SK-N-SH (cell line): ENCODE data around the gene CEP112. TPM values are rescaled to one million over a fixed set of nuclear protein-coding genes. Genes with fewer than 3 reads are reported as not detected.

Source experiments
- CTCF ChIA-PET: fragments of 300-600, 350-600 bp; formaldehyde crosslinking; extraction: SDS; loops from one replicate; lab custom pipeline; 2021; lab: Yijun Ruan, JAX
- POLR2A ChIA-PET: fragments of 350-600 bp; sonication (Branson Sonifier 250); formaldehyde crosslinking; extraction: SDS; loops from one replicate; lab custom pipeline; 2020; ENCODE audit warnings: antibody characterized with exemption, inconsistent platforms; lab: Yijun Ruan, JAX
- DNase-seq: peaks from one replicate; pipeline ENCODE4 v3.0.0; 2012
- H2AFZ ChIP-seq: fragments of 200-600 bp; sonication (generic); 2 replicates; pipeline ENCODE4 v1.8.1; 2016; ENCODE audit warnings: antibody characterized with exemption, mild to moderate bottlenecking, low read depth
- H3F3A ChIP-seq: fragments of 200-600 bp; sonication (generic); replicated peaks from 2 replicates; pipeline ENCODE3; 2016; ENCODE audit warnings: antibody characterized with exemption, mild to moderate bottlenecking; ENCODE audit not compliant: insufficient read depth
- H3K27ac ChIP-seq, 2 experiments: fragments of 200-500 bp in 1 of 2; fragments of 200-600 bp in 1 of 2; sonication (Bioruptor generic) in 1 of 2; sonication (generic), shearing (Covaris generic) in 1 of 2; 2 replicates each; pipeline versions ENCODE4 v1.5.1 to v1.6.1; 2014 to 2016; ENCODE audit warnings: low read depth in 2 of 2, inconsistent platforms in 1 of 2, low read length in 1 of 2, mild to moderate bottlenecking in 1 of 2, mixed read lengths in 1 of 2
- H3K27me3 ChIP-seq: fragments of 200-600 bp; sonication (generic), shearing (Covaris generic); 2 replicates; pipeline ENCODE4 v1.6.1; 2016; ENCODE audit warnings: mixed run types; ENCODE audit not compliant: insufficient read depth
- H3K36me3 ChIP-seq, 2 experiments: fragments of 200-500 bp in 1 of 2; fragments of 200-600 bp in 1 of 2; sonication (Bioruptor generic) in 1 of 2; sonication (generic) in 1 of 2; replicated peaks in 1 of 2; 2 replicates each; pipeline versions ENCODE3 to v1.5.1; 2014 to 2016; ENCODE audit warnings: low read length in 1 of 2, mild to moderate bottlenecking in 1 of 2; ENCODE audit not compliant: insufficient read depth in 2 of 2, control insufficient read depth in 1 of 2
- H3K4me1 ChIP-seq, 2 experiments: fragments of 200-500 bp in 1 of 2; fragments of 200-600 bp in 1 of 2; sonication (Bioruptor generic) in 1 of 2; sonication (generic), shearing (Covaris generic) in 1 of 2; 2 replicates each; pipeline versions ENCODE4 v1.5.1 to v1.6.1; 2014 to 2016; ENCODE audit warnings: low read depth in 1 of 2, low read length in 1 of 2, mixed run types in 1 of 2; ENCODE audit not compliant: insufficient read depth in 2 of 2, control insufficient read depth in 1 of 2
- H3K4me2 ChIP-seq: fragments of 200-600 bp; sonication (generic), shearing (Covaris generic); 2 replicates; pipeline ENCODE4 v1.6.1; 2017; ENCODE audit warnings: mixed run types
- H3K4me3 ChIP-seq, 2 experiments: fragments of 200-500 bp in 1 of 2; fragments of 200-600 bp in 1 of 2; sonication (Bioruptor generic) in 1 of 2; sonication (generic), shearing (Covaris generic) in 1 of 2; 2 replicates each; pipeline versions ENCODE4 v1.5.1 to v1.8.1; 2014 to 2016; ENCODE audit warnings: low read depth in 2 of 2, inconsistent platforms in 1 of 2, low read length in 1 of 2, mild to moderate bottlenecking in 1 of 2, mixed read lengths in 1 of 2, moderate library complexity in 1 of 2
- H3K79me2 ChIP-seq: fragments of 200-600 bp; sonication (generic); 2 replicates; pipeline ENCODE4 v1.8.1; 2017; ENCODE audit warnings: mild to moderate bottlenecking; ENCODE audit not compliant: insufficient read depth
- H3K9ac ChIP-seq: fragments of 200-600 bp; sonication (generic); 2 replicates; pipeline ENCODE4 v1.6.1; 2017; ENCODE audit warnings: mixed run types
- H3K9me2 ChIP-seq: fragments of 200-600 bp; sonication (generic); 2 replicates; pipeline ENCODE4 v1.6.1; 2017; ENCODE audit warnings: mixed run types
- H3K9me3 ChIP-seq: fragments of 200-600 bp; sonication (generic); 2 replicates; pipeline ENCODE4 v1.6.1; 2017; ENCODE audit warnings: mixed run types, mild to moderate bottlenecking, moderate library complexity
- H4K20me1 ChIP-seq: fragments of 200-600 bp; sonication (generic); 2 replicates; pipeline ENCODE4 v1.6.1; 2017; ENCODE audit warnings: mild to moderate bottlenecking, mixed run types; ENCODE audit not compliant: insufficient read depth
- EP300 ChIP-seq, 2 experiments: IDR thresholded peaks; 2 replicates each; pipeline versions ENCODE4 v1.4.0 to v1.6.1; 2012; ENCODE audit warnings: borderline replicate concordance in 1 of 2, low read depth in 1 of 2, low read length in 1 of 2
- EZH2phosphoT487 ChIP-seq: fragments of 200-600 bp; sonication (generic); IDR thresholded peaks from 2 replicates; pipeline ENCODE4 v1.6.1; 2017; ENCODE audit warnings: low read depth, mixed run types, mild to moderate bottlenecking, antibody characterized with exemption, moderate library complexity, borderline replicate concordance
- FOSL2 ChIP-seq: IDR thresholded peaks from 2 replicates; pipeline ENCODE4 v1.4.0; 2012; ENCODE audit warnings: low read depth, mild to moderate bottlenecking, moderate library complexity, borderline replicate concordance
- FOXM1 ChIP-seq: IDR thresholded peaks from 2 replicates; pipeline ENCODE4 v1.4.0; 2012; ENCODE audit warnings: low read depth, mild to moderate bottlenecking
- GABPA ChIP-seq: IDR thresholded peaks from 2 replicates; pipeline ENCODE4 v1.4.0; 2012; ENCODE audit warnings: low read depth, mild to moderate bottlenecking
- JUND ChIP-seq: IDR thresholded peaks from 2 replicates; pipeline ENCODE4 v1.4.0; 2012
- MEF2A ChIP-seq: IDR thresholded peaks from 2 replicates; pipeline ENCODE4 v1.4.0; 2012; ENCODE audit warnings: low read depth, borderline replicate concordance
- NFIC ChIP-seq: IDR thresholded peaks from 2 replicates; pipeline ENCODE4 v1.4.0; 2012; ENCODE audit warnings: borderline replicate concordance
- POLR2AphosphoS5 ChIP-seq: IDR thresholded peaks from 2 replicates; pipeline ENCODE4 v1.6.1; 2012; ENCODE audit warnings: low read depth, low read length
- RCOR1 ChIP-seq: fragments of 150-350 bp; IDR thresholded peaks from 2 replicates; pipeline ENCODE4 v1.6.1; 2017; ENCODE audit warnings: antibody characterized with exemption, low read length
- TCF12 ChIP-seq: IDR thresholded peaks from 2 replicates; pipeline ENCODE4 v1.4.0; 2012
- TEAD4 ChIP-seq: IDR thresholded peaks from 2 replicates; pipeline ENCODE4 v1.4.0; 2012; ENCODE audit warnings: mild to moderate bottlenecking, borderline replicate concordance; ENCODE audit not compliant: insufficient read depth
- WGBS: methylation state at CpG from one replicate; pipeline ENCODE4 v1.1.6; 2017; ENCODE audit warnings: low lambda C conversion rate; 5-methylcytosine and 5-hydroxymethylcytosine counted together
- polyA plus RNA-seq, 3 experiments: library from polyadenylated mRNA; depleted of rRNA; stranded (reverse); fragments of >200 nt; gene quantifications; 2 replicates each; pipeline ENCODE4 v1.2.3, GENCODE V29; 2012
- TF ChIP-seq, protein P1 (sequence below): IDR thresholded peaks from 2 replicates; pipeline ENCODE4 v1.4.0; 2012; ENCODE audit warnings: low read depth, borderline replicate concordance
- TF ChIP-seq, protein P2 (sequence below): fragments of 200-600 bp; sonication (generic); IDR thresholded peaks from 2 replicates; pipeline ENCODE4 v1.6.1; 2017; ENCODE audit warnings: antibody characterized with exemption, mild to moderate bottlenecking, moderate library complexity
- TF ChIP-seq, protein P3 (sequence below): IDR thresholded peaks from 2 replicates; pipeline ENCODE4 v1.4.0; 2012; ENCODE audit warnings: low read depth

The CEP112 gene
- polyA plus RNA-seq, 1 of the 3 experiments (the other 2 are of a cell fraction), result 7.9 TPM

DNA sequence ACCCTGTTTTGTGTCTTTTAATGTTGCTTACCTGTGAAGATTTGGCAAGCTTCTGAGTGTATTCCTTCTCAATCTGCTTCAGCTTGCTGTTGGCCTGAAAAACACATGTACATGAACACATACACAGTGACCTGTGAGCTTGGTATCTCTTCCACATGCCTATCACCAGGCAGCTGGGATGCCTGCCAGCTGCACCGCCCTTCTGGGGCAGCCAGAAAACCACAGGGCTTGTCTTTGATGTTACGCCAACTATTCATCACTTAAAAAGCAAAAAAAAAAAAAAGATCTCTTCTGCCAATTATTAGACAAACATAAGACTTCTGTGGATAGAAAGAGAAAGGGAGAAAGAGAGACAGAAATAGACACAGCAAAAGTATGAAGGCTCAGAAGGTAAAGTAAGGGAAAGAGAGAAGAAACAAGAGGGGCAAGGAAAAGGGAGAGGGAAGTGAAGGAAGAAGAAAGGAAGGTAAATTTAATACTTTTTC is 441.3 kb downstream of the CEP112 start (continued):
- TF ChIP-seq TEAD4 (peak; percentile 96), POLR2AphosphoS5 (peak; percentile 79; the same call in 1 of the 2 replicates), EZH2phosphoT487 (no peak), FOXM1 (peak; percentile 71; the same call in 1 of the 2 replicates), GABPA (no peak; the same call in 1 of the 2 replicates), NFIC (peak; percentile 100), JUND (peak; percentile 93), RCOR1 (peak; percentile 72), FOSL2 (peak; percentile 80), TCF12 (peak; percentile 98), EP300 (IDR thresholded peaks at IDR 0.05; ENCODE audit: borderline replicate concordance in 1 of 2, low read depth in 1 of 2, low read length in 1 of 2) (peak; percentile 49 to 95), MEF2A (peak; percentile 83)
- TF ChIP-seq, protein P1, sequence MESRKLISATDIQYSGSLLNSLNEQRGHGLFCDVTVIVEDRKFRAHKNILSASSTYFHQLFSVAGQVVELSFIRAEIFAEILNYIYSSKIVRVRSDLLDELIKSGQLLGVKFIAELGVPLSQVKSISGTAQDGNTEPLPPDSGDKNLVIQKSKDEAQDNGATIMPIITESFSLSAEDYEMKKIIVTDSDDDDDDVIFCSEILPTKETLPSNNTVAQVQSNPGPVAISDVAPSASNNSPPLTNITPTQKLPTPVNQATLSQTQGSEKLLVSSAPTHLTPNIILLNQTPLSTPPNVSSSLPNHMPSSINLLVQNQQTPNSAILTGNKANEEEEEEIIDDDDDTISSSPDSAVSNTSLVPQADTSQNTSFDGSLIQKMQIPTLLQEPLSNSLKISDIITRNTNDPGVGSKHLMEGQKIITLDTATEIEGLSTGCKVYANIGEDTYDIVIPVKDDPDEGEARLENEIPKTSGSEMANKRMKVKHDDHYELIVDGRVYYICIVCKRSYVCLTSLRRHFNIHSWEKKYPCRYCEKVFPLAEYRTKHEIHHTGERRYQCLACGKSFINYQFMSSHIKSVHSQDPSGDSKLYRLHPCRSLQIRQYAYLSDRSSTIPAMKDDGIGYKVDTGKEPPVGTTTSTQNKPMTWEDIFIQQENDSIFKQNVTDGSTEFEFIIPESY, result peak; percentile 82
- TF ChIP-seq, protein P2, sequence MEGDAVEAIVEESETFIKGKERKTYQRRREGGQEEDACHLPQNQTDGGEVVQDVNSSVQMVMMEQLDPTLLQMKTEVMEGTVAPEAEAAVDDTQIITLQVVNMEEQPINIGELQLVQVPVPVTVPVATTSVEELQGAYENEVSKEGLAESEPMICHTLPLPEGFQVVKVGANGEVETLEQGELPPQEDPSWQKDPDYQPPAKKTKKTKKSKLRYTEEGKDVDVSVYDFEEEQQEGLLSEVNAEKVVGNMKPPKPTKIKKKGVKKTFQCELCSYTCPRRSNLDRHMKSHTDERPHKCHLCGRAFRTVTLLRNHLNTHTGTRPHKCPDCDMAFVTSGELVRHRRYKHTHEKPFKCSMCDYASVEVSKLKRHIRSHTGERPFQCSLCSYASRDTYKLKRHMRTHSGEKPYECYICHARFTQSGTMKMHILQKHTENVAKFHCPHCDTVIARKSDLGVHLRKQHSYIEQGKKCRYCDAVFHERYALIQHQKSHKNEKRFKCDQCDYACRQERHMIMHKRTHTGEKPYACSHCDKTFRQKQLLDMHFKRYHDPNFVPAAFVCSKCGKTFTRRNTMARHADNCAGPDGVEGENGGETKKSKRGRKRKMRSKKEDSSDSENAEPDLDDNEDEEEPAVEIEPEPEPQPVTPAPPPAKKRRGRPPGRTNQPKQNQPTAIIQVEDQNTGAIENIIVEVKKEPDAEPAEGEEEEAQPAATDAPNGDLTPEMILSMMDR, result no peak

DNA sequence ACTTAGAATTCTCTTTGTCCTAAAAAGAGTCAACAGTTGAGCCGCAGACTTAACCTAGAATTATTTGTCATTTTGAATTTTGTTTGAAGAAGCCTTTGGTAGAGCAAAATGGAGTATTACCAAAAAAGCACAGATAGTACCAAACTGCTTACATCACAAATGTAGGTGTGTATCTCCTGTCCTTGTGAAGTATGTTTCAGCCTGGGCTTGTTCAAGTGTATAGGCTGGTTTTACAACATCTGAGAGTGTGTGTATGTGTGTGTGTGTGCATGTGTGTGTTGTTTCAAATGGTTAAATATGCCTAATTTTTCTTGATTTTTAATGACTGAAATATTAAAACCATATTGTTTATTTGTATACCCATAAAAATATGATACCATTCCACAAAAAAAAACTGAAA is 441.8 kb downstream of the CEP112 start:
- TF ChIP-seq, protein P3, sequence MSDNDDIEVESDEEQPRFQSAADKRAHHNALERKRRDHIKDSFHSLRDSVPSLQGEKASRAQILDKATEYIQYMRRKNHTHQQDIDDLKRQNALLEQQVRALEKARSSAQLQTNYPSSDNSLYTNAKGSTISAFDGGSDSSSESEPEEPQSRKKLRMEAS, result no peak
- TF ChIP-seq, protein P2, result no peak
- TF ChIP-seq FOSL2 (no peak), EP300 (IDR thresholded peaks at IDR 0.05; ENCODE audit: borderline replicate concordance in 1 of 2, low read depth in 1 of 2, low read length in 1 of 2) (no peak), TCF12 (no peak)
- TF ChIP-seq, all 33 proteins: peak for 0
- H2AFZ ChIP-seq, result no peak overlapping the region

More for the DNA sequence above, 441.8 kb downstream of the CEP112 start:
- Histone ChIP-seq H4K20me1 (no peaks in the 10 kb centered on the region), H3K4me2 (peak overlapping the region; percentile 22; the same call in 1 of the 2 replicates), H3K36me3 (no peaks in the 10 kb centered on the region), H3K79me2 (no peaks in the 10 kb centered on the region), H3K27me3 (no peaks in the 10 kb centered on the region), H3F3A (peaks cover 5% of the 10 kb centered on the region), H3K27ac (peak overlapping the region; percentile 29 to 38; a peak in 3 of 4 replicates), H3K9me2 (no peaks in the 10 kb centered on the region), H3K9ac (no peak overlapping the region), H3K4me1 (peaks cover 12% of the 10 kb centered on the region in 2 experiments; a peak in 3 of 4 replicates), H3K9me3 (no peaks in the 10 kb centered on the region), H3K4me3 (no peak overlapping the region)
- POLR2A ChIA-PET, result no interaction called here
- CTCF ChIA-PET, result no interaction called here
- DNase-seq, result no peak
- 95% methylated on average over 1 of the region's 1 CpG for WGBS
